ENCODE results near the gene SRSF7.
"Not testable (repeated sequence)": the region's sequence is repeated elsewhere in the genome, so short reads cannot be mapped to it uniquely, and the experiment has no call there.

Gene SRSF7

GRCh38 chr2:38750891-38751595, at the start of gene SRSF7:
Gene SRSF7 (minus strand): TSS chr2:38751361. CDS start chr2:38751256, 105 bp downstream.
- peak; percentile 97 for DNase-seq
- in situ Hi-C loops (cut with MboI; ENCODE audit: low pct_unique_long_range_greater_than_20kb, low sequenced_read_pairs), result no loop called here

- in situ Hi-C loops (cut with MboI; ENCODE audit: low pct_unique_long_range_greater_than_20kb, low sequenced_read_pairs), result no loop called here
- DNase-seq, result no peak
Observed at GRCh38 chr2:38797953-38798352, 46.8 kb upstream of the SRSF7 start.

GRCh38 chr2:38797250-38797676, 46.1 kb upstream of the SRSF7 start:
- no peak for DNase-seq
- in situ Hi-C loops (cut with MboI; ENCODE audit: low pct_unique_long_range_greater_than_20kb, low sequenced_read_pairs), result no loop called here

- DNase-seq; in situ Hi-C loops (cut with MboI; ENCODE audit: low pct_unique_long_range_greater_than_20kb, low sequenced_read_pairs): not testable (repeated sequence)
Observed at GRCh38 chr2:38795016-38795415, 43.9 kb upstream of the SRSF7 start.

- no peak for DNase-seq
- in situ Hi-C loops (cut with MboI; ENCODE audit: low pct_unique_long_range_greater_than_20kb, low sequenced_read_pairs), result no loop called here
Observed at GRCh38 chr2:38794235-38794946, 43.2 kb upstream of the SRSF7 start.

- no peak for DNase-seq
- in situ Hi-C loops (cut with MboI; ENCODE audit: low pct_unique_long_range_greater_than_20kb, low sequenced_read_pairs), result no loop called here
Observed at GRCh38 chr2:38793511-38793910, 42.4 kb upstream of the SRSF7 start.

GRCh38 chr2:38792751-38793150, 41.6 kb upstream of the SRSF7 start:
- DNase-seq, result no peak

GRCh38 chr2:38792321-38792720, 41.2 kb upstream of the SRSF7 start:
- DNase-seq; in situ Hi-C loops (cut with MboI; ENCODE audit: low pct_unique_long_range_greater_than_20kb, low sequenced_read_pairs): not testable (repeated sequence)

More at GRCh38 chr2:38792751-38793150, 41.6 kb upstream of the SRSF7 start:
- in situ Hi-C loops (cut with MboI; ENCODE audit: low pct_unique_long_range_greater_than_20kb, low sequenced_read_pairs), result no loop called here

- peak; percentile 75 for DNase-seq
- in situ Hi-C loops (cut with MboI; ENCODE audit: low pct_unique_long_range_greater_than_20kb, low sequenced_read_pairs), result no loop called here
Observed at GRCh38 chr2:38791744-38792143, 40.6 kb upstream of the SRSF7 start.

- no peak for DNase-seq
- in situ Hi-C loops (cut with MboI; ENCODE audit: low pct_unique_long_range_greater_than_20kb, low sequenced_read_pairs), result no loop called here
Observed at GRCh38 chr2:38789691-38790090, 38.5 kb upstream of the SRSF7 start.

- DNase-seq, result no peak
- in situ Hi-C loops (cut with MboI; ENCODE audit: low pct_unique_long_range_greater_than_20kb, low sequenced_read_pairs), result no loop called here
Observed at GRCh38 chr2:38788306-38788705, 37.1 kb upstream of the SRSF7 start.

GRCh38 chr2:38783586-38783985, 32.4 kb upstream of the SRSF7 start:
- DNase-seq, result no peak
- in situ Hi-C loops (cut with MboI; ENCODE audit: low pct_unique_long_range_greater_than_20kb, low sequenced_read_pairs), result no loop called here

- no peak for DNase-seq
- in situ Hi-C loops (cut with MboI; ENCODE audit: low pct_unique_long_range_greater_than_20kb, low sequenced_read_pairs), result no loop called here
Observed at GRCh38 chr2:38778687-38779082, 27.5 kb upstream of the SRSF7 start.

- in situ Hi-C loops (cut with MboI; ENCODE audit: low pct_unique_long_range_greater_than_20kb, low sequenced_read_pairs), result no loop called here
- DNase-seq, result no peak
Observed at GRCh38 chr2:38776531-38776930, 25.4 kb upstream of the SRSF7 start.

- DNase-seq, result no peak
- in situ Hi-C loops (cut with MboI; ENCODE audit: low pct_unique_long_range_greater_than_20kb, low sequenced_read_pairs), result no loop called here
Observed at GRCh38 chr2:38775921-38776225, 24.7 kb upstream of the SRSF7 start.

- in situ Hi-C loops (cut with MboI; ENCODE audit: low pct_unique_long_range_greater_than_20kb, low sequenced_read_pairs), result no loop called here
- DNase-seq, result no peak
Observed at GRCh38 chr2:38775097-38775920, 24.1 kb upstream of the SRSF7 start.

GRCh38 chr2:38771632-38772031, 20.5 kb upstream of the SRSF7 start:
- DNase-seq, result no peak
- in situ Hi-C loops (cut with MboI; ENCODE audit: low pct_unique_long_range_greater_than_20kb, low sequenced_read_pairs), result no loop called here

- in situ Hi-C loops (cut with MboI; ENCODE audit: low pct_unique_long_range_greater_than_20kb, low sequenced_read_pairs), result no loop called here
- no peak for DNase-seq
Observed at GRCh38 chr2:38765551-38765950, 14.4 kb upstream of the SRSF7 start.

GRCh38 chr2:38765149-38765548, 14.0 kb upstream of the SRSF7 start:
- DNase-seq, result no peak
- in situ Hi-C loops (cut with MboI; ENCODE audit: low pct_unique_long_range_greater_than_20kb, low sequenced_read_pairs), result no loop called here

GRCh38 chr2:38763728-38764127, 12.6 kb upstream of the SRSF7 start:
- in situ Hi-C loops (cut with MboI; ENCODE audit: low pct_unique_long_range_greater_than_20kb, low sequenced_read_pairs), result no loop called here

More at GRCh38 chr2:38763728-38764127, 12.6 kb upstream of the SRSF7 start:
- no peak for DNase-seq
